ENCODE data around the gene NPC1L1. TPM values are rescaled to one million over a fixed set of nuclear protein-coding genes. Genes with fewer than 3 reads are reported as not detected.

Gene NPC1L1
- total and polyA plus RNA-seq, 2 of the 4 experiments (the other 2 are of a cell fraction): 0.07 TPM; not detected in 1

DNA sequence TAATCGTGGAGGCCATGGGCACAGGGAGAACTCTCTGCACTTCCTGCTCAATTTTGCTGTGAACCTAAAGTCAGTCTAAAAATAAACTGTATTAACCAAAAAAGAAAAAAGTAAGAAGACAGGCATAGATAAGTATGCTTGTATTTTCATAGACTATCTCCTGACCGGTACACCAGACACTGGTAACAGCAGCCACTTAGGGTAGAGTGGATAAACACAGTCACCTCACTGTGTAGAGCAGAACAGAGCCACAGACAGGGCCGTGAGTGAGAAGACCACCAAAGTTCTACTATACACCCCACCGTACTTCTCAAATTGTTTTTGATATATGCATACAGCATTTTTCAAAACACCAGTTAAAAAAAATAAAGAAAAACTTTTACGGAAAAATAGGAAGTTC lies 75.6 kb downstream of the NPC1L1 start:
- H3K4me3 ChIP-seq (ENCODE audit: insufficient read depth, low read depth, low read length): no peak overlapping the region
- H3K18ac ChIP-seq (ENCODE audit: low read depth, low read length): no peak overlapping the region
- BruUV-seq (replicated peaks): no TSS peak
- peaks cover 19% of the 10 kb centered on the region for H3K36me3 ChIP-seq (ENCODE audit: control insufficient read depth, insufficient read depth, low read length)
- no peak overlapping the region for H2AFZ ChIP-seq (replicated peaks; ENCODE audit: low read length, poor library complexity)
- H3K9ac ChIP-seq (ENCODE audit: low read depth, low read length): no peak overlapping the region
- no peak overlapping the region for H2BK120ac ChIP-seq (ENCODE audit: low read depth, low read length)
- no peak overlapping the region for H2BK20ac ChIP-seq (ENCODE audit: low read depth, low read length)
- DNase-seq: no peak
- no peak overlapping the region for H4K5ac ChIP-seq (ENCODE audit: low read depth, low read length)
- H3K4ac ChIP-seq (ENCODE audit: low read depth, low read length): no peak overlapping the region
- 0 out of 2 replicates have a peak overlapping the region, but pooled peaks have one; percentile 1 for H3K23ac ChIP-seq (ENCODE audit: low read depth, low read length)
- H3K9me3 ChIP-seq (ENCODE audit: control insufficient read depth, insufficient read depth, low read length): no peaks in the 10 kb centered on the region
- TF ChIP-seq MXI1 (IDR thresholded peaks at IDR 0.05; ENCODE audit: borderline replicate concordance, low read depth, low read length): no peak
- no peak for TF ChIP-seq FOS (IDR thresholded peaks at IDR 0.05; ENCODE audit: low read depth, low read length)
- TF ChIP-seq BHLHE40 (IDR thresholded peaks at IDR 0.05; ENCODE audit: low read depth, low read length): no peak
- TF ChIP-seq, protein P1, sequence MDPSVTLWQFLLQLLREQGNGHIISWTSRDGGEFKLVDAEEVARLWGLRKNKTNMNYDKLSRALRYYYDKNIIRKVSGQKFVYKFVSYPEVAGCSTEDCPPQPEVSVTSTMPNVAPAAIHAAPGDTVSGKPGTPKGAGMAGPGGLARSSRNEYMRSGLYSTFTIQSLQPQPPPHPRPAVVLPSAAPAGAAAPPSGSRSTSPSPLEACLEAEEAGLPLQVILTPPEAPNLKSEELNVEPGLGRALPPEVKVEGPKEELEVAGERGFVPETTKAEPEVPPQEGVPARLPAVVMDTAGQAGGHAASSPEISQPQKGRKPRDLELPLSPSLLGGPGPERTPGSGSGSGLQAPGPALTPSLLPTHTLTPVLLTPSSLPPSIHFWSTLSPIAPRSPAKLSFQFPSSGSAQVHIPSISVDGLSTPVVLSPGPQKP (IDR thresholded peaks at IDR 0.05; ENCODE audit: borderline replicate concordance, low read depth, low read length): no peak
- no peak for TF ChIP-seq RFX5 (IDR thresholded peaks at IDR 0.05; ENCODE audit: low read depth, low read length)
- no peak for TF ChIP-seq MAZ (IDR thresholded peaks at IDR 0.05; ENCODE audit: borderline replicate concordance, low read depth, low read length)
- H3K27me3 ChIP-seq (ENCODE audit: control insufficient read depth, insufficient read depth, low read length): no peaks in the 10 kb centered on the region
- peak overlapping the region in 1 of 2 experiments; percentile 24; a peak in 1 of 4 replicates for H4K8ac ChIP-seq (ENCODE audit: low read depth in 2 of 2, low read length in 2 of 2)
- no peak overlapping the region for H3K56ac ChIP-seq (ENCODE audit: extremely low read depth, insufficient read depth, low read length)
- H3K79me1 ChIP-seq (ENCODE audit: low read depth in 1 of 2, low read length in 2 of 2): peaks cover 57 to 86% of the 10 kb centered on the region in 2 experiments
- no peak overlapping the region for H3K27ac ChIP-seq (ENCODE audit: insufficient read depth, low read length)
- intact Hi-C loops (cut with micrococcal nuclease): no loop called here
- WGBS, 2 experiments (ENCODE audit: extremely low coverage in 2 of 2, insufficient read length in 1 of 2): no CpG with 5 or more reads among the region's 5 CpGs
- H4K20me1 ChIP-seq (ENCODE audit: insufficient read depth, low read length): peaks cover 31% of the 10 kb centered on the region; the same call in 1 of the 2 replicates
- H2AK5ac ChIP-seq (ENCODE audit: low read depth, low read length): no peak overlapping the region
- ATAC-seq (ENCODE audit: low read depth): no peak
- H3K14ac ChIP-seq (replicated peaks; ENCODE audit: low read depth, low read length): no peak overlapping the region
- no peak overlapping the region for H2AK9ac ChIP-seq (replicated peaks; ENCODE audit: low read depth, low read length, poor library complexity)
- peaks cover 25% of the 10 kb centered on the region for H3K9me1 ChIP-seq (ENCODE audit: insufficient read depth, low read length)
- no peak overlapping the region for H3K4me2 ChIP-seq (ENCODE audit: low read depth, low read length)
- H2BK15ac ChIP-seq (ENCODE audit: low read depth, low read length): no peak overlapping the region
- no peak overlapping the region for H2BK5ac ChIP-seq (ENCODE audit: low read depth, low read length, poor library complexity, severe bottlenecking)
- H3K4me1 ChIP-seq (ENCODE audit: control insufficient read depth, insufficient read depth, low read length): peaks cover 23% of the 10 kb centered on the region
- H4K91ac ChIP-seq (ENCODE audit: insufficient read depth, low read depth, low read length): no peak overlapping the region
- ChIA-PET POLR2A (ENCODE audit: unreplicated experiment) (no interaction called here), CTCF (interaction anchor here (1.4 kb wide), 1 partner anchor 10 kb away, joined by 5 read pairs; no protein-coding TSS in a partner anchor)
- dilution Hi-C loops (cut with HindIII; ENCODE audit: low sequenced_read_pairs, unreplicated experiment): no loop called here
- in situ Hi-C loops (cut with MboI; ENCODE audit: low sequenced_read_pairs): no loop called here
